ENCODE results near the gene SLC1A3. TPM values are rescaled to one million over a fixed set of nuclear protein-coding genes. Genes with fewer than 3 reads are reported as not detected.

SLC1A3 gene
- total RNA-seq, 2 donors from 2014 or later, result 11.2 to 18.5 TPM

DNA sequence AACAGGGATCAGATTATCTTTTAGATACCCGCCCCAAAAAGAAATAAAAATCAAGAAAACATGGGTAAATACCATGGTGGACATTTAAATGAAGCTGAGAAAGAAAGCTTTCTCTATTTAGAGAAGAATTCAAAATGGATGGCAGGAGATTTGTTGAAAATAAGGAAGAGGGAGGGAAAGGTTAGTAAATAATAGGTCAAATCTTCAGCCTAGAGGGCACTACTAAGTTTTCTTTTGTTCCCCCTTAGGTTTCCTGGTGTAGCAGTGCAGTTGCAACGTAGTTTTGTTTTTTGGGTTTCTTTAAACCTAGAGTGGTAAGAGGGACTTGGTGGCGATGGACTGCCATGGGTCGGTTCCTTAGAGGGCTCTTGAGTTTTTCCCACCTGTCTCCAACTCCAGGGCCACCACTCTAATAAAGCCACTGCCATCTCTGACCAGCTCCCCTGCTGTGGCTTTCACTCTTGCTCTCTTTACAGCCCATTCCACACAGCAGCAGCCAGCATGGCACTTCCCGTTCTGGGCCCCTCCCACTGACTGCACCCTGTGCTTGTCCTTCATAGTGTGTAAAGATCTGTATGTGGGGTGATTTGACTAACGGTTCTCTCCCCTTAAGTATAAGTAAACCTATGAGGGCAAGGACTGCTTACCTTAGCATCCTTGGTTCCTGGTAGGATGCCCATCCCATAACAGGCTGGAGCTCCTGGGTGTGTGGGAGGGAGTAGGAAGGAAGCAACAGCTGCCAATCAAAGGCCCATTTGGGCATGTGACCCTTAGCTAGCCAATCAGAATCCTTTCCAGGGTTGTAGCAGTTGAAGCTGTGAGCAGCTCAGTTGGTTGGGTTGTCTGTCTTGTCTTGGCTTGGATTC, 118.3 kb downstream of the SLC1A3 start:
- 61 to 63% methylated on average over 6 of the region's 6 CpGs for WGBS, 2 donors
- no peaks in the 10 kb centered on the region for H3K27me3 ChIP-seq
- peak overlapping the region in 1 of 4 donors; percentile 60 for H3K27ac ChIP-seq
- intact Hi-C loops (cut with DNase I), result loop anchor here (10.0 kb wide), 1 partner anchor 220 kb away; no protein-coding TSS in a partner anchor
- TF ChIP-seq CTCF (IDR thresholded peaks at IDR 0.05), result no peak
- peak in 1 of 3 donors; percentile 20 for TF ChIP-seq POLR2A (IDR thresholded peaks at IDR 0.05)
- no peaks in the 10 kb centered on the region for H3K4me1 ChIP-seq
- H3K9me3 ChIP-seq, result no peaks in the 10 kb centered on the region
- H3K36me3 ChIP-seq (replicated peaks in 1 of 2; ENCODE audit: insufficient read depth in 1 of 2, low read depth in 2 of 2), result no peaks in the 10 kb centered on the region
- DNase-seq (peak in 2 of 4 donors; percentile 20 to 58), ATAC-seq (no peak)
- no peak overlapping the region for H3K4me3 ChIP-seq

- DNase-seq, result no peak
- H3K4me3 ChIP-seq, result no peak overlapping the region
- WGBS, 2 donors, result 72 to 94% methylated on average over 1 of the region's 1 CpG
- H3K27me3 ChIP-seq, result no peaks in the 10 kb centered on the region
- ATAC-seq, result no peak
- H3K9me3 ChIP-seq, result no peaks in the 10 kb centered on the region
- no peak overlapping the region for H3K27ac ChIP-seq
- no peaks in the 10 kb centered on the region for H3K4me1 ChIP-seq
- TF ChIP-seq POLR2A (IDR thresholded peaks at IDR 0.05) (no peak), CTCF (IDR thresholded peaks at IDR 0.05) (no peak)
- no peaks in the 10 kb centered on the region for H3K36me3 ChIP-seq (replicated peaks in 1 of 2; ENCODE audit: insufficient read depth in 1 of 2, low read depth in 2 of 2)
- intact Hi-C loops (cut with DNase I), result loop anchor here (10.0 kb wide), 1 partner anchor 218 kb away; no protein-coding TSS in a partner anchor
Measured at GRCh38 chr5:36726317-36726716, 119.9 kb downstream of the SLC1A3 start.

DNA sequence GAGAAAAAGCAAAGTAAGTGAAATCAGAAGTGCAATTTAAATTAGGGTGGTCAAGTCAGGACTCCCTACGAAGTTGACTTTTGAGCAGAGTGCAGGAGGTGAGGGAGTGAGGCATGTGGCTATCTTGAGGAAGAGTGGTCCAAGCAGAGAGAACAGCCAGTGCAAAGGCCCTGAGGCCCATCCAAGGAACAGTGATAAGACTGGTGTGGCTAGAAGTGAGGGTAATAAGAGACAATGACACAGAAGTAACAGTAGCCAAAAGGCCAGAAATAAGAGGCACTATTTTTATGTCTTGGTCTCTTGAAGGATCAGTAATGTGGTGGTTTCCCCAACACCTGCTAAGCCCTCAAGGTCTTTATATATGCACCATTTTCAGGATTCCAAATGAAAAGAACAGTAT, 120.4 kb downstream of the SLC1A3 start:
- Histone ChIP-seq H3K36me3 (replicated peaks in 1 of 2; ENCODE audit: insufficient read depth in 1 of 2, low read depth in 2 of 2) (no peaks in the 10 kb centered on the region), H3K9me3 (no peaks in the 10 kb centered on the region), H3K4me3 (no peak overlapping the region), H3K27me3 (no peaks in the 10 kb centered on the region), H3K4me1 (no peaks in the 10 kb centered on the region), H3K27ac (no peak overlapping the region)
- TF ChIP-seq CTCF (IDR thresholded peaks at IDR 0.05) (no peak), POLR2A (IDR thresholded peaks at IDR 0.05) (no peak)
- 71 to 77% methylated on average over 1 of the region's 1 CpG for WGBS, 2 donors
- ATAC-seq (no peak), DNase-seq (no peak)
- intact Hi-C loops (cut with DNase I), result loop anchor here (10.0 kb wide), 1 partner anchor 218 kb away; no protein-coding TSS in a partner anchor

DNA sequence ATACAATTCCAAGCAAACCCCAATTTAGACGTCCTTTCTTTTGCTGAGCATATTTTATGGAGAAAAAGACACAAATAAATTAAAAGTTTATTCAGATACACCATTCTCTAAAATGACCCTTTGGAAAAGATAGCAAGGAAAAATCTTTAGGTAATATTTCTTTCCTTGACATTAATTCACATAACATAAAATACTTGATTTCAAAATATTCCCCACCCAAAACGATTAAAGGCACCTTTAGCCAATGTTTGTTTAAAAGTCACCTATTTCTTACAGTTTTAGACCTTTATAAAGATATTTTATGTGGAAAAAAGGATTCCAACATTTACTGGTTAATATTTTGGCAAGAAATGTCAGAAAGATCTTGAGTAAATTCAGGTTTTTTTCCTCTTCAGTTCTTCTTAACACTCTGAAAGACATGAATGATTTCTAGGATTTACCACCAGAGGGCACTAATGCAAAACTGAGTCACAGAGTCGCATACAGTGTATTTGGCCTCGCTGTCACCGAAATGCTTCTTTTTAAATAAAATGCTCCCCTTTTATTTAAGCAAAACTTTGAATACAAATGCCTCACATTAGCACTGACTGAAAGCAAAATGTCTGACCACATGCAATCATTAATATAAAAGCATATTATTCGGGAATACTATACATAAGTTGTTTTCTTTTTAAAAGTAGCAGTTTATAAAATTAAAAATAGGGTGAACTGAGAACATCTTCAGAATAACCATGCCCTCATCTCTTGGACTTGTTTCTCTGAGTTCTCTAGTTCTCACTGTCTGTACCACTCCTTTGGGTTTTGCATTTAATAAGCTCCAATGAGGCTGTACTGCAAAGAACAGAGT, 122.5 kb downstream of the SLC1A3 start:
- H3K36me3 ChIP-seq (replicated peaks in 1 of 2; ENCODE audit: insufficient read depth in 1 of 2, low read depth in 2 of 2), result no peaks in the 10 kb centered on the region
- no peaks in the 10 kb centered on the region for H3K9me3 ChIP-seq
- TF ChIP-seq POLR2A (IDR thresholded peaks at IDR 0.05), result no peak
- TF ChIP-seq CTCF (IDR thresholded peaks at IDR 0.05), result peak in 6 of 7 experiments; percentile 54 to 87 (median 68)
- intact Hi-C loops (cut with DNase I), result loop anchor here (10.0 kb wide), 1 partner anchor 216 kb away; no protein-coding TSS in a partner anchor
- H3K27ac ChIP-seq, result no peak overlapping the region
- no peak overlapping the region for H3K4me3 ChIP-seq
- DNase-seq (peak in 2 of 4 donors; percentile 18 to 39), ATAC-seq (peak; percentile 74)
- WGBS, 2 donors, result 25 to 31% methylated on average over 6 of the region's 6 CpGs
- H3K4me1 ChIP-seq, result no peaks in the 10 kb centered on the region
- no peaks in the 10 kb centered on the region for H3K27me3 ChIP-seq

Data from body of pancreas (tissue), 4 donors.